HG03196 (cell line): ENCODE data around the gene TMEM37.
A peak's percentile ranks its signal among the peaks of the same experiment; 100 is the strongest.

Experiments used
- ATAC-seq: cut with Tn5 transposase; IDR thresholded peaks from one replicate; pipeline ENCODE4 v1.9.1; 2021; ENCODE audit not compliant: unreplicated experiment

Gene TMEM37

DNA sequence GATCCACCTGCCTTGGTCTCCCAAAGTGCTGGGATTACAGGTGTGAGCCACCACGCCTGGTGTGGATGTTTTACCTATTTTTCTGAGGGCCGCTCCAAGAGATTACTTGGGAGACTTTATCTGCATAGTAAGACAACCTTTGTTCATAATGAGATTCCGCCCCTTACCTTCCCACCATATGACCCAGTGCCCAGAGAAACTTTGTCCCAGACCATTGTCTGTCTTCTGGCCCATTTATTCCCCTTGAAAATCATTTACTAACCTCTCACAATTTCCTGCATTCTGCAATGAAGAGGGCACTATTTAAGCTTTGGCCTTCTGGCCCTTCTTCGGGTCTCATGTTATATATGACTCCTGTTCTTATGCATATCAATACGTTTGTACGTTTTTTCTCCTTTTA, 13.7 kb upstream of the TMEM37 start:
- no peak for ATAC-seq

- no peak for ATAC-seq
These were observed 12.6 kb upstream of the TMEM37 start for GRCh38 chr2:119419065-119419464.

GRCh38 chr2:119419803-119420508, 11.7 kb upstream of the TMEM37 start:
- no peak for ATAC-seq

GRCh38 chr2:119421304-119421703, 10.3 kb upstream of the TMEM37 start:
- ATAC-seq, result no peak

DNA sequence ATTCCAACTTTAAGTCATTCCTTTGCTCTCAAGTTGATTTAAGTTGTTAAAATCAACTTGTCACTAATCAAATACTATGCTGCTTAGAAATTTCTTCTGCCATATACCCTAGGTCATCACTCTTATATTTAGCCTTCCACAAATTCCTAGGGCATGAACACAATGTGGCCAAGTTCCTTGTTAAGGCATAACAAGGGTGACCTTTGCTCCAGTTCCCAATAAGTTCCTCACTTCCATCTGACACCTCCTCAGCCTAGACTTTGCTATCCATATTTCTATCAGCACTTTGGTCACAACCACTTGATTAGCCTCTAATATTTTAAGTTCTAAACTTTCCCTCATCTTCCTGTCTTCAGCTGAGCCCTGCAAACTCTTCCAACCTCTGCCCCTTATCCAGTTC, 9.9 kb upstream of the TMEM37 start:
- ATAC-seq, result no peak

DNA sequence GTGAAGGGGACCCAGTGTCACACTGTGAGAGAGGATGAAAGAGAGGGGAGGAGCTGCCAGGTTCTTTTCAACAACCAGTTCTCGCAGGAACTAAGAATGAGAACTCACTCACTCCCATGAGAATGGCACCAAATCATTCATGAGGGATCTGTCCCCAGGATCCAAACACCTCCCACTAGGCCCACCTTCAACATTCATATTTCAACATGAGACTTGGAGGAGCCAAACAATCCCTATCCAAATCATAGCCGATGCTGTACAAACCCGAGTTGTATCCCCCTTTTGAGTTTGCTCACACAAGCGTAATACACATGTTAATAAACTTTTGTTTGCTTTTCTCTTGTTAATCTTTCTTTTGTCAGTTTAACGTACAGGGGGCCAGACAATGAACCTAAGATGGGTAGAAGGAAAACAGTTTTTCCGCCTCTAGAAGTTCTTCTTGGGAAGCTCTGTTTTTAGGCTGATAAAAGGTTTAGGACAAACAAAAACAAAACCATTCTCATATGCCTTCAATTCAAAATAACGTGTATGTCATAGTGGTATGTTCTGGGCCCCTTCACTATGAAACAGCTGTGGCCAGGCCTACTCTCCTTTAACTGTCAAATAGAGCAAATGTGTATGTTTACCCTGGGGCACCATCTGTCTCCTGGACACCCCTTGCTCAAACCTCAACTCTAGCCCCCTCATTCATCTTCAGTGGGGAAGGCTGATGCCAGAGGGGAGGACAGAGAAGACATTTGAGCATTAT, 9.1 kb upstream of the TMEM37 start:
- no peak for ATAC-seq

DNA sequence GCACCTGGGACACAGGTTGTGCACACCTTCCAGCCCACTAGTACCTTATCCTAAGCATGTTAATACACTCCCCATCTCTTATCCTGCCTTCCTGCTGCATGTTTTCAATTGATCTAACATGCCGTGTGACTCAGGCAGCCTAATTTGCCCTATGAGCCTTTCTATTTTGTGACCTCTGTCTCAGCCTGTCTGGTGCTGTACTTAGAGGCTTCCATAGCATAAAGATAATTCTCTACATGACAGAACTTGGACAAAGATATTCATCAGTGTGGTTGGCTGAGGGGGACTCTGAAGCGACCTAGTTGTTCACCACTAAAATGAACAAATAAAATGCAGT, 8.6 kb upstream of the TMEM37 start:
- ATAC-seq, result no peak

GRCh38 chr2:119423811-119424210, 7.8 kb upstream of the TMEM37 start:
- ATAC-seq, result no peak

GRCh38 chr2:119424284-119425118, 7.2 kb upstream of the TMEM37 start:
- no peak for ATAC-seq

DNA sequence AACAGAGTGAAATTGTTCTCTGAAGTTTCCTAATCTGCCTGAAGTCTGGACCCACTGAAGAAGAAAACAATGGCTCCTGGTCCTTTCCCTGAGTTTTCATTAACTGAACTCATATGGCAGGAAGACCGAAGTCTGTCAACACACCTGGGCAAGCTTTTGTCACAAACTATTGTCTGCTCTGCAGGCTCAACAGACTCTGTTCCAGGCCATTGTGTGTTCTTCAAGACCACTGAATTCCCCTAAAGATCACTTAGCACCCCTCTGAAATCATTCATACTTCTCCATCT, 6.6 kb upstream of the TMEM37 start:
- ATAC-seq, result no peak

- ATAC-seq, result no peak
These were observed 5.8 kb upstream of the TMEM37 start for GRCh38 chr2:119425620-119426395.

DNA sequence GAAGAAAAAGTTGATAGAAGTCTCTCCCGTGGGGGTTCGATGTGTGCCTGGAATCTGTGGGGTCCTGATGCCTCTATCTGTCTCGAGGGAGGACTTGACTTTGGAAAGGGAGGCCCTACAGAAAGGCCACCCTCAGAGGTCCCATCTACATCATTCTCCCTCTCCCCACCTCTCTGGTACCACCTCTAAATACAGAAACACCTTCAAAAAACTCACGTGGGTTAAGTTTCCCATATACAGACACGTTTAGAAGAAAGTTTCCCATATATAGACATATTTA, 5.3 kb upstream of the TMEM37 start:
- no peak for ATAC-seq

DNA sequence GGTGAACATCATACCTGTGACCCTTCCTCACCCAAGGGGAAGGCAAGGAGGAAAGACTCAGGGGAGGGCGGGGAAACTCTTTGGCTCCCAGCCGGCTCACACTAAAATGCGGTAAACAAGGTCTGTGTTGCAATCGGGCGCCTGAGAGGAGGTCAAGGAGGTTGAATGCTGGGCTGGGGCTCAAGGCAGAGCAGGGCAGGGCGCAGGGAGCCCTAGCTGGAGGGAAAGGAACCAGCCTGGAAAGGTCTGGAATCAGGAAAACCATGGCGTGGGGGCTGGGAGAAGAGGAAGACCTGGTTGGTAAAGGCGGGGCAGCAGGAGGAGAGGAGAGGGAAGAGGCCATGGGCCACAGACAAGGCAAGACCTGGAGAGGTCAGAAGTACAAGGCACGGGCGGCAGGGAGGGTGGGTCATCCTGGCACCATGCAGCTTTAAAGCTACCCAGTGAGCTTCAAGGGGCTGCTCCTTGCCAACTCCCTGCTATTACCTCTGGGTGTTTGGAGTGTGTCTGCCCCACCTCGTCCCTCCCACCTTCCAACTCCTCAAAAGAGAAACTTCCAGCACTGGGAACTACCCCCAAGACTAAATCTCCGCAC, 4.8 kb upstream of the TMEM37 start:
- no peak for ATAC-seq

GRCh38 chr2:119427756-119428155, 3.9 kb upstream of the TMEM37 start:
- no peak for ATAC-seq

GRCh38 chr2:119428488-119429224, 3.0 kb upstream of the TMEM37 start:
- no peak for ATAC-seq

GRCh38 chr2:119429225-119429981, 2.3 kb upstream of the TMEM37 start:
- ATAC-seq, result no peak

DNA sequence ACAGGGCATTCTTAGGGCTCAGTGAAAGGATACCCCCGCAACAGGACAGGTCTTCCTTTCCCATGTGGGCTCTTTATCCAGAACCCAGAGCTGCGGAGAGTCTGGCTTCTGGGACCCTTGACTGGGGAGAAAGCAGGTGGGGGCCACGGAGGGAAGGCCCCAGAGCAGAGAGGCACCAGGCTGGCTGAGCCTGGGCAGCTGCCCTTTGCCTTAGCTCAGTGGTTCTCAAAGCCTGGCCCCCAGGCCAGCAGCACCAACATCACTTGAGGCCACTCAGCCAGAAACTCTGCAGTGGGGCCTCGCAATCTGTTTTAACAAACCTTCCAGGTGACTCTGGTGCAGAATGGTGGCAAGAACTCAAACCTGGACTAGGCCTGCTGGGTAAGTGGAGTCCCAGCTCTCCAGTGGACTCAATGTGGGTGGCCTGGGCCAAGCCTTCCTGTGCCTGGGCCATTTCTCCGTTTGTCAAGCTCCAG, 1.6 kb upstream of the TMEM37 start:
- no peak for ATAC-seq

GRCh38 chr2:119431976-119432850, 559 bp downstream of the TMEM37 start:
- ATAC-seq, result peak; percentile 8
